ENCODE measurements around the gene BTNL9.
"Not testable (repeated sequence)": the region's sequence is repeated elsewhere in the genome, so short reads cannot be mapped to it uniquely, and the experiment has no call there.

GRCh38 chr5:181097383-181097753 lies 57.3 kb downstream of the BTNL9 start:
- not testable (repeated sequence) for TF ChIP-seq POLR2A (IDR thresholded peaks at IDR 0.05; ENCODE audit: low read depth, low read length); TAF1 (IDR thresholded peaks at IDR 0.05; ENCODE audit: borderline replicate concordance, low read depth, low read length); POLR2AphosphoS5 (IDR thresholded peaks at IDR 0.05; ENCODE audit: low read depth, low read length)

Measured in GM12892 (cell line).